CD4-positive, alpha-beta T cell treated with Interleukin-15 for 1 hour (primary cell): ENCODE measurements around the gene C11orf71.

Source experiments
- DNase-seq: peaks from one replicate; pipeline ENCODE4 v3.0.0-alpha.2; 2020

The C11orf71 gene

DNA sequence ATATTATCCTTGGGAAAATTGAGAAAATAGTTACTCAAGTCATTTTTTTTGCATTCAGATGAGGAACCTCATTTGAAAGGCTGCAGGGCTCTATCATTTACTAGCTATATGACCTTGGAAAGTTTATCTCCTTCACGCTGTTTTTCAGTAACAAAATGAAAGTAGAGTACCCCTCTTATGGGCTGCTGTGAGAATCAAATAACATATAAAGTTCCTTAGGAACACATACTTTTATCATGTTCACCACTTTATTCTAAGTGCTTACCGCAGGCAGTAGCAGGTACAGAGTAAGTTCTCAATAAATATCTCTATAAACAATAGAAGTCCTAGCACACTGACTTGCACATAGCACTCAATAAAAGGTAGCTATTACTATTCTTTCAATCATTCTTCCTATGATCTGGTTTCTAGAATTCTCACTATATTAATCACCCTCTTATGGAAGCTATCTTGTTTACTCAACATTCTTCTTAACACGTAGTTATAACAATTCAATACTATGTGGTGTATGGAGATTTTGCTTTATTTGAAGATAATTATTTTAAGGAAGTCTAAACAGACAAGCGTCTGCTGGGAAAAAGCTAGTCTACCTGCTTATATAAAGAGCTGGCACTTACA, 1.9 kb downstream of the C11orf71 start:
- no peak for DNase-seq

DNA sequence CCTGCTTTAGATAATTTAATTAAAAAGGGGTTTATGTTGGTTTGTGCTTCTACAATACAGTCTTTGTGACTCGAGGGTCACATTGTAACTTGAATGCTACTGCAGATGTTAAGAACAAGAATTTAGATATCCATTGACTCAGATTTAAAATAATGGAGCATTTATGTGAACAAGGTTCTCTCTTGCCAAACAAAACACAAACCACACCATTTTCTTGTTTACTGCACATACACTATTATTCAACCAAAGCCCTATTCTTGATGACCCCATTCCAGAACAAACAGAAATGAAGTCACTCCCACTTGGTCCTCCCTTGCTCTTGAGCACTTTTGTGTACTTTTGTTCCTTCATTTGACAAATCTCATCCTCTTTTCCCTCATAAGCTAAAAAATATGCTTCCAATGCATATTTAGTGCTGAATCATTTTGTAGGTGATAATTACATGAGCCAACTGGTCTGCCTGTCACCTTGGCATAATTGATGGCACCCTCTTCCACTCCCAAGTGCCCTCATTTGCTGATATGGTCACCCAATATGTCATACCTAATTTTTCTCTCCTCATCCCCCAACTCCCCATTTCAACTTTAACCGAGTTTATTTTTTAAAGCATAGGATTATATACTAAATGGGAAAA, 2.8 kb downstream of the C11orf71 start:
- DNase-seq: no peak

DNA sequence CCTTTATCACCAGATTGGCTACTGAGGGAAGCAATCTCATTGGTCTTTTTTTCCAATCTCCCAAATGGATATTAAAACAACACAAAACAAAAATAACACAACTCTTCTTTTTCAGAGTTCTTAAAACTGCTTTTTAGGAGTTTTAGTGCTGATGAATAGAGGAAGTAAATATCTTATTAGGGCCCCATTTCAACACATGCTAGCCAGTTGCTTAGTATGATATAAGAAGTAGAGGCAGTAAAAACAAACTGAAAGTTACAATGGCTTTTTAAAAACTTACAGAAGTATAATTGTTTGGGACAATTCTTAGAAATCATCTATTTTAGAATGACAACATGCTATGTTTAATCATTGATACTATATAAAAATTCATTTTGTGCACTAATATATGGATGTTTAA, 3.4 kb downstream of the C11orf71 start:
- DNase-seq: no peak

DNA sequence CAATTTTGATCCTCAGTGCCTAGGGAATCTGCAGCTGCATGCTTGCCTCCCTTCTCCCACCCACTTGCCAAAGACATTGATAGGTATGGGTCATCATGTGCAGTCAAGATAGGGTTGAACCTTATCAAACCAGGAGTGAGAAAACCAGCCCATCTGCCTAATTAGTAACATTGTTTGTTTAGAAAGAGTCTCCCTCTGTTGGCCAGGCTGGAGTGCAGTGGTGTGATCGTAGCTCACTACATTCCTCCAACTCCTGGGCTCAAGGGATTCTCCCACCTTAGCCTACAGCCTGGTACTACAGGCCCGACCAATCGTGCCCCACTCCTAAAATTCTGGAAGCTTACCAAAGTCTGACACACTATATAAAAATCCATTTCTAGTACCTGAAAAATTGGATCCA, 4.6 kb downstream of the C11orf71 start:
- no peak for DNase-seq

DNA sequence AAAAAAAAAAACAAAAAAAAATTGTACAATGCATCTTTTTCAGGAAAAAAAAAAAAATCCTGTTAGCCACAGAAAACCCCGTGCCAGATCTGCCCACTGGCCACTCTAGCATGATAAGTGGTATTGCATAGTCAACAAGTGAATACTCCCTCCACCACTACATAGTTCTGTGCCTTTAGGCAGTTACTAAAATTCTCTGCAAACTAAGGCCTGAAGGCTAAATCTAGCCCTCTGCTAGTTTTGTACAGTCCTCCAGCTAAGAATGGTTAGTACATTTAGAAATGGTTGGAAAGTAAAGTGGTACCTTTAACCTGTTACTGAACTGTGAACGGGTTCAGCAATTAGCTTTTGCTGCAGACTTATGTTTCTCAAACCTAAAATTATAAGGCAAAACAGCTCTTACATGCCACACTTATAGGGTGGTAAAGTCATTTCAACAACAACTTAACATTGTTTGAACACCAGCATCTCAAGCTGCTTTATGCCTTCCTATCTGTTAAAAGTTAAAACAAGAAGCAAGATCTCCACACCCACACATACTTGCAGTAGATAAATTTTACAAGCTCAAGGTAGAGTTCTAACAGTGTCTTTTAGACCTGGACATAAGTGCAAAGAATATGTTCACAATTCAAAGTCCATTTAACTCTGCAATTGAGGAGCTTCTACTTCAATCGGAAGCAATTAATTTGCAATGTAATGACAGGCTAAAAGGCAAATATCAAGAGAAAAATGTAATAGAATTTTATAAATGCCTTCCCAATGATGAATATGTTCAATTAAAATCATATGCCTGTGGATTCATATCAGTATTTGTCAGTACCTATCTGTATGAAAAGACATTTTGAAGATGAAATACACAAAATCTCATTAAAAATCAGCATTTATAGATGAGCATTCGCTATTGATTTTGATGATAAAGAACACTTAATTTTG, 7.3 kb downstream of the C11orf71 start:
- no peak for DNase-seq

DNA sequence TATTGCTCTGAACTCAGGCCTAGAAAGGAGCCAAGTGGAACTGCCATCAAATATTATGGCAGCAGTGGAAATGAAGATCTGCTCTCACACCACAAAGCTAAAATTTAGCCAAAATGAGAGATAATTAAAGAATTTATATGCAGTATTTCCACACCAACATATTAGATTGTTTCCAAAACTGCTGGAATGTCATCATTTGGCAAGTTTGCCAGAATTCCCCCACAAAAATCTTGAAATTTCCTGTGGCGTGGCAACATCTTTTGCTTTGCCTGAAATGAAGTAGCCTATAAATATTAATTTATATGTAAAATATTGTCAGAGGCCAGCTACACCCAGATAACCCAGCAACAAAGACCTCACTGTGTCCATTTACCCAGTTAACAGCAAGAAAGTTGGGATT, 13.8 kb downstream of the C11orf71 start:
- no peak for DNase-seq

DNA sequence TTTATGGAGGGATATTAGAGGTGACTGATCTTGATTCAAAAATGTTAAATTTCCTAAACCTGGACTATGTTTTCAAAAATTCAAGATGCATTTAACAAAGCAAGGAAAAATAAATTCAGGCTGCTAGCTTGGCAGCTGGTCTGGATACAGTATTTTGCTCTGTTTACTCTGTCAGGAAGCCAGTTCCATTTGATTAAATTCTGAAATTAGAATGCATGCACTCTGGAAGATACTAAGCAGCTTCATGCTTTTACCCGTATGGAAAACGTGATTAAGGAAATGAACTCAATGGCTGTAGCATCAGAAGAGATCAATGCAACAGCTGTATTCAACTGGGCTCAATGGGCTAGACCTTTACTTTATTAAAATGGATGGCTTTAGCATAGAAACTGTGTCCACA, 14.2 kb downstream of the C11orf71 start:
- DNase-seq: no peak

DNA sequence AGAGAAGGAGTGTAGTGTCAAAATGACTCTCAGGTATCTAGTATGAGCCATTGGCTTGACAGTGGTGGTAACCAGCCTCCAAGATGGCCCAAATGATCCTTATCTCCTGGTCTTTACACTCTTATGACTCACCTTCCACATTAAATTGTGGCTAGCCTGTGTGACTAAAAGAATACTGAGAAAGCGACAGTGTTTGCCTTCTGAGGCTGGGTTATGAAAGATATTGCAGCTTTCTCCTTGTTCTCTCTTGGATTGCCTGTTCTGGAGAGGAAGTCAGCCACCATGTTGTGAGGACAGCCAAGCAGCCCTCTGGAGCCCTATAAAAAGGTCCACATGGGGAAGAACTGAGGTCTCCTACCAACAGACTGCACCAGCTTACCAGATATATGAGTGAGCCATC, 15.8 kb downstream of the C11orf71 start:
- DNase-seq: no peak

DNA sequence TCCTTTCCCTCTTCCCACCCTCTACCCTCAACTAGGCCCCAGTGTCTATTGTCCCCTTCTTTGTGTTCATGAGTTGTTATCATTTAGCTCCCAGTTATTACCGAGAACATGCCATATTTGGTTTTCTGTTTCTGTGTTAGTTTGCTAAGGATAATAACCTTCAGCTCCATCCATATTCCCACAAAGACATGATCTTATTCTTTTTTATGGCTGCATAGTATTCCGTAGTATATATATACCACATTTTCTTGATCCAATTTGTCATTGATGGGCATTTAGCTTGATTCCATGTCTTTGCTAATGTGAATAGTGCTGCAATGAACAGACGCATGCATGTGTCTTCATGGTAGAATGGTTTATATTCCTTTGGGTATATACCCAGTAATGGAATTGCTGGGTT, 17.8 kb downstream of the C11orf71 start:
- no peak for DNase-seq

DNA sequence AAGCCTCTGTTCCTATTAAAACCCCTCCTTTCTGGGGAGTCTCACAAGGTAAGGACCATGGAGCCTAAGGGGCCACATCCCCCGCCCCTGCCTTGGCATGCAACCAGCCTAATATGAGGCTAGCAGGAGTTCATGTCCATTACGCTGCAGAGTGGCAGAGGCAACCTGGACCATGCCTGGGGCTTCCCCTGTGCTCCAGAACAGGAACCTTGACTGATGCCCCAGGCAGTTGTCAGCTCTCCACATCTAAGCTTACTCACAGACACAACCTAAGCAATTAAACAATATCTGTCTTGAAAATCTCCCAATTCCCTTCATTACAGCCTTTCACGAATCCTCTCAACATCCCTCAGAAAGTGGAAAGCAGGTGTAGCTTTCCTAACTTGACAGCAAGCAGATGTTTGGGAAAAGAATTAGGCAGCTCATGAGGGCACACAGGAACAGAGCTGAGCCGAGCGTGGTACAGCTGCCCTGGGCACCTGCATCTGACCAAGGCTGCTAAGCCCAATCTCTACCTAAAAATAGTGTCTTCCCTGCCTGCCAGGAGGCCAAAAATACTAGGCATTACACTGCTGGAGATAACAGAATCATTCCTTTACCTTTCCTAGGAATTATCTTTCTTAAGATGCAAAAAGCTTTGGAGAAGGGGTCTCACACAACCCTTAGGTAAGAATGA, 20.8 kb downstream of the C11orf71 start:
- no peak for DNase-seq

DNA sequence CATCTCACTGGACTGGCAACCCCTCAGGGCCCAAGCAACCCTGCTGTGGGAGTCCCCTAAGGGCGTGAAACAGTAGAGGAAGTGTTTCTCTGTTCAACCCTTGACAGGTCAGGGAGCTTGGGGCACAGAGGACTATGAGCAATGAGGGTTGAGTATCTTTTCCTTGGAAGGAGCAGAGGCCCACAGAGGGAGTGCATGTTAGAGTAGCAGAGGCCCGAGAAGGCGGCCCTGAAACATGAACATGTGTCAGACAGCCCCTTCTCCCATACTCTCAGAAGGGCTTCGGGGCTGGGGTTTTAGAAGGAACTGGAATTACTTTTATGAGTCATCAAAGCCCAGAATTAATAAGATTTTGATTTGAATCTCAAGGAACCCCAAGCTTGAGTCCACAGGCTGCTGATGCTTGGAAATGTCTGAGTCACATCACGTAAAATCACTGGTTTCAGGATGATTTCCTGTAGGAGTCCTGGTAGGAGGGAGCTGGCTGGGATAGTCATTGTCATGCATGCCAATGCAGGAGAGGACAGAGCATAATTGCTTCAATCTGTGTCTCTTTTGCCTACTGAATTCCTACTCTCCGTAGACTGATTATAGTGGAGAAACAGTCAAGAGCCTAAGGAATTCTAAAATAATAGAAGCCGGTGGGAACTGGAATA, 22.6 kb downstream of the C11orf71 start:
- DNase-seq: no peak

DNA sequence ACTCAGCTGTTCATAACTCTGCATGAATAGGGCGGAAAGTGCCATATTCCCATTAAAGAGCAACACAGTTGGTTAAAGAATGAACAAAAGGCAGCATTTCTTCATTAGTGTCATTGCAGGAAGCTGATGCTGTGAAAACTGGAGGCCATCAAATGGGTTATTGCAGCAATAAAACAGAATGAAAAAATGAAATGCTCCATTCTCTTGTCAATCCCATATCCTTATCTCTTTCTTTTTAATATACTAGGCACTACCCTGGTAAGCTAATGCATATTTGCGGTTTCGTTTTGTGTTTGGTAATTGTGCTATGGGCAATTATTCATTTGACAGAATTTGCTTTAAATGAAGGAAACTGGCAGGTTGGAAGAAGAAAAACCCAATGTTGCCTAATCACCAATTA, 25.3 kb downstream of the C11orf71 start:
- DNase-seq: no peak

DNA sequence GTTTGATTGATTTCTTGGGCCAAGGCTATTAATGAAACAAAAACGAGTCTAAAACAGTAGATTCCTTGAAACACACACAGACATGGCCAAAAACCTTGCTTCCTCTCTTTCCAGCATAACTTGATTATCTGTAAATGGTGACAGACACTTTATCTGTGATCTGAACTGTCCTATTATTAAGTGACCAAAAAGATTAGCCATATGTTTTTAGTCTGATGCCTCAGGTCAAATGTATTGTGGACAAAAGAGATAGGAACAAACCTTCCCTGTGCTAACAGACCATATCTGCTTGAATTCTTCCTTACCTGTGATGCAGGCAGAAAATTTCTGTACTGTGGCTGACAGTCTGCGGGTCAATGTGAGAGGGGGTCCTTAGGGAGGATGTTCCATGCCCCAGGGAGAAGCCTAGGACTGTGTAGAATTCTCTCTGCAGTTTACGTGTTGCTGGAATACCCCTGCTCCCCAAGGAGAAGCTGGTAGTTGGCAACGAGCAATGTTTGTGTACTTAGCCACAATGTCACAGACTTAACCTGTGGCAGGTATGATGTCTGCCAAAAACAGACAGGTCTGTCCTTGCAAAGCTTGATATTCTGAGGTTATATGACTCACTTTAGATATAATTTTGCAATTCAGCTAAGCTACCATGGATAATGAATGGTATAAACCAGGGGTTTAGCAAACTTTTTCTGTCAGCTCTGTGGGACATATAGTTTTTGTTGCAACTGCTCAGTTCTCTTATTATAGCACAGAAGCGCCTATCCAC, 31.2 kb downstream of the C11orf71 start:
- DNase-seq: no peak

DNA sequence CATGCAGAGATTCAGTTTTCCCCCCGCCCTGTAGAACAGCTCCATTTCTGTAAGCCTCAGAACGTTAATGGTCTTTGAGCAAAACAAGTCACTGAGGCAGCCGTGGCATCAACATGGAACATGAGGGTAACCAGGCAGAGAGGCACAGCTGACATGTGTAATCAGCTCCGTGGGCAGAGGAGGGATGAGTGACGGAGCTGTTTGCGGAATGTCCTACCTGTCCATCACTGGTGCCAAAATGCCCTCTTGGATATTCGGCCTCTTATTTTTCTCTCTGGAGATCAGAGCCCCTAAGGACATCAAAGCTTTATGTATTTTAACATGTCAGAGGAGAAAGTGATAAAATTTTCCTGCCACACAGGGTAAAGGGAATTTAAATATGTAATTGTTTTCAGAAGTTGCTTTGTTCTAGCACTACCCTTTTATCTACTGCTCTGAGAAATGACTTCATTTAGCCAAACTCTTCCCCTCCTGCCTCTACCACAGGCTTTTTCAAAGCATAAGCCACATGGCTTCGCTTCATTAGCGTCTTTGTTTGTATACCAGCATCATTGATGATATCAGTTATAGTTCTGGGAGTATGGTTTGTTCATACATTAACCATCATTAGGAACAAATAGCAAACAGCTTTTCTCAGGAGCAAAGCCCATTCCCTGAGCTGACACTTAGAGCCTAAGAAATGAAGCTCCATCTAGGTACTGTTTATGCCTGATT, 32.9 kb downstream of the C11orf71 start:
- no peak for DNase-seq

DNA sequence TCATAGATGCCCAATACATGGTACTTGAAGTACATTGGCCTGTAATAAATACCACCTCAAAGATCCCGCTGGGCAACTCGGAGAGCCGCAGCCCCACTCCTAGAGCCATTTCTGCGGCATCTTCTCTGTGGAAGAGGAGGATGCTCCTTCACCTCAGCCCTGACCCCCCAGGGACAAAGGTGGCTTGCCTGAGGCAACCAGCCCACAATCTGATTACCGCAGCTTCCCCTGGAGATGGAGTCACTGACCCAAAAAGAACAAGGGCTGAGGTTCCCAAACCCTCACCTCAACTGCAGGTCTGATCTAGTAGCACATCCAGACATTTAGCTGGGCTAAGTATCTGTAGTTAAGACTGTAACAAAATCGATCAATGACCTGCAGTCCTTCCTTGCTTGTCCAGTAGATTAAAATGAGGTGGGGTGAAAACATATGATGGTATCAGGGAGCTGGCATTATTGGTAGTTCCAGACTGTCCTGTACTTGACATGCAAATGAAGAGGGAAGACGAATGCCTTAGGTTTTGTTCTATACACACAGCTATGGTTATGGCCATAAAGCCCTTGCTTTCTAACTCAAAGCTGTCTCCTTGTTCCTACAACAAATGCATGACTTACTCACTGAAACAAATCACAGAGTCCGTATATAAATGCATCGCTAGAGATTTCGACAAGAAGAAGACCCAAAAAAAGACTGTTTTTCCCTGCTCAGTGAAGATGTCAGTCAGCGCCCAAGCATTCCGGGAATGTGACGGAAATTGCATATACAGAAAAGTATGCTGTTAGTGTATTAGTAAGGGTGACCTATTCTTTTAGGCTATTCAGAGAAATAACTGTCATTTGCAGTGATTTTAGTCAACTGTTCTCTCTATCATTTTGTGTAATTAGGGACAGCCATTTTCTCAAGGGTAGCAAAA, 33.7 kb downstream of the C11orf71 start:
- DNase-seq: no peak

DNA sequence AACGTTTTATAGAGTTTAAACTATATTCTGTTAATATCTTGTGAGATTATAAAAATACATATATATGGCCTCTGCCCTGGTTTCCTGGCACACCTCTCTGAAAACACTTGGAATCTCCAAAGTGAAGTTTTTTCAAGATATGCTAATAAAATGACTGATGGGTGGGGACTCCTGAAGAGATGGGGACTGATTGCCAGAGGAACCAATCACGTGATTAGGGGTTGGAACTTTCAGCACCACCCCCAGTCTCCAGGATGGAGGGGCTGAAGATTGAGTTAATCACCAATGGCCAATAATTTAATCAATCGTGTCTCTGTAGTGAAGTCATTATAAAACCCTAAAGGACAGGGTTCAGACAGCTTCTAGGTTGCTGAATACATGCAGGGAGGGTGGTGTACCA, 37.4 kb downstream of the C11orf71 start:
- DNase-seq: no peak

DNA sequence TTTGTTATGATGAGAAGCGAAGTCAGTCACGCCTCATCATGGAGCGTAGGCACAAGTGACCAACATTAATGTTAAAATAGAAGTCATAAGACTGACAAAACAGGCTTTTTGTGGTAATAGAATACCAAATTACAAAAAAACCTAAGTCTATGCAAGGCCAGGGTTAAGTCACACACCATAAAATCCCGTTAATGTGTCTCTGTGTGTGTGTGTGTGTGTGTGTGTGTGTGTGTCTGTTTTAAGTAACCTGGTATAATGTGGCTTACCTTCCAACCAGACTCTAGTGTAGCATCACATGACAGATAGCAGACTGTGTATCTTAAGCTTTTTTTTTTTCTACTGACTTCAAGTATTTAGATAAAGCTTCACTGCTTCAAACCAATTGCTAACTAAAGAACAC, 38.0 kb downstream of the C11orf71 start:
- no peak for DNase-seq

DNA sequence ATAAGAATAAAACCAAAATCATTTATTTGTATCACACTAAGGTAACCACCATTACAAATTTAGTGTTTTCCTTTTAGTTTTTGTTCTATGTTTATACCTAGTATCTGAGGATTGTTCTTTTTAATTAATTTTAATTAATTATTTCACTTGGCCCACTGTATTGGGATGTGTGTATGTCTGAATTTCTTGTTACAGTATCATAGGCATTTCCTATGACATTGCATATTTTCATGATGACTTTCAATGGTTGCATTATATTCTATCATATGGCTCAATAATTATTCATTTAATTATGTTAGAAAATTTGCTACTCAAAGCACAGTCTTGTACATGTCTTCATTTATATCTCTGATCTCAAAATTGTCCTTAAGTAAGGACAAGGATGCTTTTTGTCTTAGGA, 41.0 kb downstream of the C11orf71 start:
- DNase-seq: no peak

DNA sequence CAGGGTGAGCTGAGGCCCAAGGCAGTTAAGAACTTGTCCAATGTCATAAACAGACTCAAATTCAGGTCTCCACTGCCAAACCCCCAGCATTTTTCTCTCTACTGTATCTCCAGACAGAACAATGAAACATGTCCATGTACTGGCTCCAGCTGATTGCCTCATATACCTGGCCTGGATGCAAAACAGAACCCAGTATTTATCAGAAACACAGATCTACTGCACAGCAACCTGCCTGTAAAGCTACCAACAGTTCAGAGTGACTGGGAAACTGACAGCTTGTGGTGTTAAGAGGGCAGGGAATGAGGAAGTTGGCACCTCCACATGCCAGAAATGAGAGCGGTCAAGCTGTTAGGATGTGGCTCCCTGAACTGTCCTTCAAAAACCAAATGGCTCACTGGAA, 41.6 kb downstream of the C11orf71 start:
- DNase-seq: no peak

DNA sequence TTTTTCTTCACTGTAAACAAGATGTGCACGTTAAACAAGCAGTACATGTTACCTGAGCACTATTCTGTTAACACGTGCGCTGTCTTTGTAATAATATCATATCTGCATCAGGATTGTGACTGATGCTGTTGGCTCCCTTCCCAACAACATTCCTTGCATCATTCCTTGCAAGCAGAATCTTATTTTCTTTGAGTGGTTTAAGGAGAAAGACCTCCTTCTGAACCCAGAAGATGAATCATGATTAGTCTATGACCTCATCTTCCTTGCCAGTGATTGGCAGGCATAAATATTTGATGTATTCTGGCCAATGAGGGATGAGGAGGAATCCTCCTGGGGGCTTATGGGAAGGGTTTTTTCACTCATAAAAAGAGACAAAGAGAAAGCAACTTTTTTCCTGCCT, 46.2 kb downstream of the C11orf71 start:
- DNase-seq: no peak
